ENCODE measurements around the gene MTA2.
"Not testable (repeated sequence)": the region's sequence is repeated elsewhere in the genome, so short reads cannot be mapped to it uniquely, and the experiment has no call there.

The MTA2 gene

GRCh38 chr11:62621027-62621566 is 19.4 kb upstream of the MTA2 start:
- no peak for TF ChIP-seq TCF4 (CRISPR knock-in tag; IDR thresholded peaks at IDR 0.05; ENCODE audit: borderline replicate concordance)
- no peak for TF ChIP-seq PATZ1 (CRISPR knock-in tag; IDR thresholded peaks at IDR 0.05; ENCODE audit: borderline replicate concordance)
- no peak for TF ChIP-seq RARB (CRISPR knock-in tag; IDR thresholded peaks at IDR 0.05)
- no peak for TF ChIP-seq BACH2 (CRISPR knock-in tag; IDR thresholded peaks at IDR 0.05; ENCODE audit: borderline replicate concordance)
- TF ChIP-seq ZNF565 (CRISPR knock-in tag; conservative IDR thresholded peaks at IDR 0.05; ENCODE audit: low read depth), result no peak
- no peak for TF ChIP-seq CSRNP3 (CRISPR knock-in tag; IDR thresholded peaks at IDR 0.05)
- no peak for TF ChIP-seq CSDC2 (CRISPR knock-in tag; IDR thresholded peaks at IDR 0.05)
- no peak for TF ChIP-seq ZNF70 (CRISPR knock-in tag; IDR thresholded peaks at IDR 0.05)
- TF ChIP-seq ZC3H10 (CRISPR knock-in tag; IDR thresholded peaks at IDR 0.05), result no peak
- TF ChIP-seq GLIS3 (CRISPR knock-in tag; IDR thresholded peaks at IDR 0.05), result no peak
- TF ChIP-seq TSHZ2 (CRISPR knock-in tag; IDR thresholded peaks at IDR 0.05), result no peak
- no peak for TF ChIP-seq ISL1 (CRISPR knock-in tag; IDR thresholded peaks at IDR 0.05)
- TF ChIP-seq PPARA (CRISPR knock-in tag; IDR thresholded peaks at IDR 0.05; ENCODE audit: borderline replicate concordance), result no peak
- no peak for TF ChIP-seq ESRRG (CRISPR knock-in tag; IDR thresholded peaks at IDR 0.05)
- TF ChIP-seq ZFP30 (CRISPR knock-in tag; IDR thresholded peaks at IDR 0.05), result no peak
- TF ChIP-seq CREB5 (CRISPR knock-in tag; IDR thresholded peaks at IDR 0.05; ENCODE audit: low read depth), result no peak
- no peak for TF ChIP-seq POU6F1 (CRISPR knock-in tag; IDR thresholded peaks at IDR 0.05; ENCODE audit: borderline replicate concordance, low read depth)

GRCh38 chr11:62616957-62617356 is 15.3 kb upstream of the MTA2 start:
- not testable (repeated sequence) for ATAC-seq

More at GRCh38 chr11:62621027-62621566, 19.4 kb upstream of the MTA2 start:
- ATAC-seq, result no peak

- TF ChIP-seq OSR1 (CRISPR knock-in tag; IDR thresholded peaks at IDR 0.05), result no peak
- TF ChIP-seq CREB5 (CRISPR knock-in tag; IDR thresholded peaks at IDR 0.05; ENCODE audit: low read depth), result no peak
- no peak for TF ChIP-seq POU6F1 (CRISPR knock-in tag; IDR thresholded peaks at IDR 0.05; ENCODE audit: borderline replicate concordance, low read depth)
- TF ChIP-seq ZNF565 (CRISPR knock-in tag; conservative IDR thresholded peaks at IDR 0.05; ENCODE audit: low read depth), result no peak
- no peak for TF ChIP-seq CSDC2 (CRISPR knock-in tag; IDR thresholded peaks at IDR 0.05)
- no peak for ATAC-seq
Measured at GRCh38 chr11:62615521-62615920, 13.9 kb upstream of the MTA2 start.

All from SK-N-SH treated with all-trans-retinoic acid at 6 μM for 48 hours (cell line).